ENCODE results near the gene CCDC34.

The CCDC34 gene

GRCh38 chr11:27319072-27319471 is 43.9 kb downstream of the CCDC34 start:
- DNase-seq = no peak

GRCh38 chr11:27317751-27318150 is 45.3 kb downstream of the CCDC34 start:
- no peak for DNase-seq

- DNase-seq = no peak
Measured at GRCh38 chr11:27315836-27316235, 47.2 kb downstream of the CCDC34 start.

GRCh38 chr11:27313157-27313821 is 49.7 kb downstream of the CCDC34 start:
- DNase-seq = no peak

GRCh38 chr11:27312110-27312509 is 50.9 kb downstream of the CCDC34 start:
- no peak for DNase-seq

DNA sequence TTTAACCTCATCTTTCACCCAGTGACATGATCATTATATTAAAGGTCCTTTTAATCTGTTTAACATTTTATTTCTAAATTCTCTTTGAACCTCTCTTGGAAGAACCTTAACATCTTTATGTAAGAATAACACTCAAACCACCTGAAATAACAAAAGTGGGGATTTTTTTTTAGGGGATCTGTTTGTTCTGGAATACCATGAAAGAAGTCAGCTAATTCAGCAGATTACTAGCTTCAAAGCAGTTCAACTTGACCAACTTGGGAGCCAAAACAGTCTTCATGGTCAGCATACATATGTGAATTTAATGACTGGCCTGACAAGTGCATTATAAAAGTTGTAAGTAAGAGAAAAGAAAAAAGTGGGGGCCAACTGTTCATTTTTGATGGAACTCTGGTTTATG is 52.3 kb downstream of the CCDC34 start:
- DNase-seq = no peak

GRCh38 chr11:27310182-27310581 is 52.8 kb downstream of the CCDC34 start:
- no peak for DNase-seq

DNA sequence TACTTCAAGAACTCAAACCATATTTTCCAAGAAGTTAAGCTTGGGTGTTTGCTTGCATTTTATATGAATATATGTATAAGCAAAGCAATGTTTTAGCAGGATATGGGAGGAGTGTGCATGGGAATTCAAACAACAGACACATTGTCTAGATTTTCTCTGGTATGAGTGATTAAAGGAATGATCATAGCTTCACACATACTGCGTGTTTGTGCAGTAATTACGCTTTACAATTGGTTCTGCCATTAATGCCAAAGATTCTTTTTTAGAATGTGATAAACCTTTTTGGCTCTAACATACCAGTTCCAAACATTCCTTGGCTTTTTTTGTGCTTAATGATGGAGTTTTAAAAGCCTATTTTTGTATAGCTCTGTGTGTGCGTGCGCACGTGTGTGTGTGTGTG is 54.0 kb downstream of the CCDC34 start:
- DNase-seq = no peak

- DNase-seq = no peak
Measured at GRCh38 chr11:27307232-27307631, 55.8 kb downstream of the CCDC34 start.

GRCh38 chr11:27305751-27306150 is 57.3 kb downstream of the CCDC34 start:
- no peak for DNase-seq

GRCh38 chr11:27304514-27304913 is 58.5 kb downstream of the CCDC34 start:
- no peak for DNase-seq

GRCh38 chr11:27303903-27304302 is 59.1 kb downstream of the CCDC34 start:
- DNase-seq = no peak

- no peak for DNase-seq
Measured at GRCh38 chr11:27300974-27301373, 62.0 kb downstream of the CCDC34 start.

GRCh38 chr11:27297616-27298015 is 65.4 kb downstream of the CCDC34 start:
- DNase-seq = no peak

GRCh38 chr11:27296497-27296896 is 66.5 kb downstream of the CCDC34 start:
- DNase-seq = no peak

DNA sequence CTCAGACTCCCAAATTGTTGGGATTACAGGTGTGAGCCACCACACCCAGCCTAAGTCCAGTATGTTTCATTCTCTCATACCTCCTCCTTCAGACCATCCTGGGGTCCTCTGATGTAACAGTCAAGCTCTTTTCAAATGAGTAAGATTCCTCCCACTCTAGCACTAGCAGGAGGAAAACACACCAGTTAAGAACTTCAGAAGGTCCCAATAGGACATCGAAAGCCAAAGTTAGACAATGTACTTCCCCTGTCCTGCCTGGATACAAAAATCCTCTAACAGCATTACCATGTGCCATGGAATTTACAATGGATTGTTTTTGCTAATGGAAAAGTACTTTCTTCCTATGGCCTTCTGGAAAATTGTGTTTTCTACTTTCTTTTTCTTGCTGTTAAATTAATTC is 67.1 kb downstream of the CCDC34 start:
- DNase-seq = no peak

- DNase-seq = no peak
Measured at GRCh38 chr11:27294654-27295053, 68.4 kb downstream of the CCDC34 start.

DNA sequence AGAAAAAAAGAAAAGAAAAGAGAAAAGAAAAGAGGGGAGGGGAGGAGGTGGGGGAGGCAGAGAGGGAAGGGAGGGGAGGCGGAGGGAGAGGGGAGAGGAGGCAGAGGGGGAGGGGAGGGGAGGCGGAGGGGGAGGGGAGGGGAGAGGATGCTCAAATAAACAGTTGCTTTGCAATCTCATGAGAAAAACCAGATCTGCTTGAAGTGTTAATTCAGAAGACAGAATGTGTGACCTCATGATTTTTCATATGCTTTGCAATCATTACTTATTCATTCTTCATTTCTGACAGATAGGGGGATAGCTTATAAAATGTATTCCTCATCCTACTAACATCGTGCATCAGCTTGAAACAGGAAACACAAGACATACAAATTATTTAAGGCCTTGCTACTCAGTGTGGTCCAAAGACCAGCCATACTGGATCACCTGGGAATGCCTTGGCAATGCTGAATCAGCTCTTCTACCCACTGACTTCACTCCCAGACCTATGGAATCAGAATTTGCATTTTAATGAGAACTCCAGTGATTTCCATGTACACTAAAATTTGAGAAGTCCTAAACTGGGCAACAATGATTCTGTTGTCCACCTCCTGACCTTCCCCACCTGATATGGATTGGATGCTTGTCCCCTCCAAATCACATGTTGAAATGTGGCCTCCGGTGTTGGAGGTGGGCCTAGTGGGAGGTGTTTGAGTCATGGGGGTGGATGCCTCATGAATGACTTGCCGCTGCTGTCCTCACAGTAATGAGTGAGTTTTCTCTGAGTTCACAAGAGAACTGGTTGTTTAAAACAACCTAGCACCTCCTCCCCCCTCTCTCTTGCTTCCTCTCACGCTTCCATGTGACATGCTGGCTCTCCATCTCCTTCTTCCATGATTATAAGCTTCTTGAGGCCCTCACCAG is 69.2 kb downstream of the CCDC34 start:
- no peak for DNase-seq

DNA sequence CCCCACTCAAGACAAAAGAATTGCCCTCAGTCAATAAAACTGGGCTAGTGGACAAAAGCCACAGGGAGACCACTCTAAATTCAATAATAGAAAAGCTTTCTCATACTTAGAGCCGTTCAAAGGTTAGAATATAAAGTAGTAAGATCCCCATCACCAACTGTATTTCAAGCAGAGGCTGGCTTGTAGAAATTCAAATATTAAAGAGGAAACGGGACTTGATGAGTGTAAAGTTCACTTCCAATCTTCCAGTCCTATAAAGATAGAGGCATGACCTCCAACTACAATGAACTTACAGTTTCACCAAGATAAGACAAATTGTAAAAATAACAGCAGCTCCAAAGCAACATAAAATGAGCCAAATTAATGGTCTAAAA is 70.4 kb downstream of the CCDC34 start:
- no peak for DNase-seq

GRCh38 chr11:27291954-27292636 is 70.9 kb downstream of the CCDC34 start:
- DNase-seq = no peak

GRCh38 chr11:27291302-27291889 is 71.6 kb downstream of the CCDC34 start:
- DNase-seq = no peak

DNA sequence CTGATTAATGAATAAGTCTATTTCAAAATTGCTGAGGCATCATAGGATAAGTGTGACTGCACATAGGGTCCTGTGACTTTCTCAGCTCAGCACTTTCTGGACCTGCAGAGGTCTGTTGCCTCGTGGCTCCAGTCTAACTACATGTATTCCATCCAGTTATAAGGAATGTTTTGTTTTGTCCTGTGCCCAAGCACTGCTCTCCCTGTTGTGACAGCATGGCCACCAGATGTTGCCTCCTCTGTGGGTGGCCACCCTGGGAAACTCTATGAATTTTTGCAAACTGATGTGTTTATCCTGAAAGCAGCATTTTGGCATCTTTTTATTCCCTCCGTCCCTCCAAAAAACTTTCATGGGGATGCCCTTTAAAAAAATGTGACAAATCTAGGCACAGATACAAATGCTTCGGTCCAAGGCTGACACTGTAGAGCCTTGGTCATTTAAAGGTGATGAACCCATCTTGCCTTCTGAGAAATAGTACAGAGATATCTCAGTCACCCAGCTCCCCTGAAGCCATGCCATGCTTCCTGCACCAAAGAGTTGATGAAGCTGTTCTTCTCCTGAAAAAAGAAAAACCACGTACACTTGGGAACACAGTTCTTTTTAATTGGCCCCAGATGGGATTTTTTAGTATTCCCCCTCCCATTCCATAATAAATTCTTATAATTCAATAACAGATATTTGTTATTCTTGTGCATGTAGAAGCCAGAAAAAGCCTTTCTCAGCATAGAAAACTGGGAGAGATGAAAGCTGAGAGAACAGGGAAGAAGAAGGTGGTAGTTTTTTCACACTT is 72.6 kb downstream of the CCDC34 start:
- DNase-seq = no peak

Measured in activated gamma-delta T cell treated with Interleukin-2 at 50 U/mL for 16 hours (primary cell).